Stimulated activated CD8-positive, alpha-beta memory T cell treated with anti-CD3 and anti-CD28 coated beads, Interleukin-4, amount 100 ng/mL, for 1 hour (primary cell): ENCODE data around the gene GPD2.

ENCODE experiments used
- DNase-seq, 2 donors: peaks; one replicate each; pipeline ENCODE4 v3.0.0-alpha.2; 2020; ENCODE audit warnings: low read depth in 2 of 2, low spot score in 1 of 2

Gene GPD2

DNA sequence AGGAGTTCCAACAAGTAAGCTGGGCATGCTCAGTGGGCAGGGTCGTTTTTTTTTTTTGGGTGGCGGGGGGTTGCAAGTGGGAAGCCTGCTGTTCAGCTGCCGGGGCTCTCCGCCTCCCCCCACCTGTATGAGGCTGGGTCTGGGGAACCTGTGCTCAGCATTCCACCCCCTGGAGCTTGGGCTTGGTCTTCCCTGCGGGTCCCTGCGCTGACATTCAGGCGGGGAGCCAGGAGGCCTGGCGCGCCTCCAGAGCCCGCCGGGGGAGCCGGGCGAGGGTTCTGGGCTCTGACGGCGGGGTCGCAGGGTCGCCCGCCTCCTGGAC is 822 bp upstream of the GPD2 start:
- DNase-seq = no peak

DNA sequence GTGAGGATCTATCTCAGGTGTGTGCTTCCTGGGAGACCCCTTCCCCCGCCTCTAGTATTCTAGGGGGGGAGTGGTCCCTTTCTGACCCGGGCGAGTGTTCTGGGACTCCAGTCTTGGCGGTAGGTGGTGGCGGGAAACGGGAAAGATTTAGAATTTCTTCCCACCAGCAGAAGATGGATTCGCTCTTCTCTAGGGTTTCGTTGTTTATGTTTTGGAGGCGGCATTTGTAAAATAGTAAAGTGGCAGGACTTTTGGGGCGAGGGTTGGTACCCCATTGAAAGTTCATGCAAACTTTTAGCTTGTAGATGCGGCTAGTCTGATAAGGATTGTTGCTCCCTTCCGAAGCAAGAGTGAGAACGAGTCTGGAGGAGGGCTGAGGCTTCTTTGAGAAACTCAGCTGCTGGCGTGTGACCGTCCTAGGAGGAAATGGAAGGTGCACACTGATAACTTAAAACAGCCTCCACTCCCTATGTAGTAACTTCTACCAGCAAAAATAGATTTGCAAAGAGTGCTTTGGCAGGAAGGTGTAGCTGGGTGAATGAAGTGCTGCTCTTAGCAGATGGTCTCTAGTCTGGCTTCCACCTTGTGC is 412 bp downstream of the GPD2 start:
- no peak for DNase-seq

DNA sequence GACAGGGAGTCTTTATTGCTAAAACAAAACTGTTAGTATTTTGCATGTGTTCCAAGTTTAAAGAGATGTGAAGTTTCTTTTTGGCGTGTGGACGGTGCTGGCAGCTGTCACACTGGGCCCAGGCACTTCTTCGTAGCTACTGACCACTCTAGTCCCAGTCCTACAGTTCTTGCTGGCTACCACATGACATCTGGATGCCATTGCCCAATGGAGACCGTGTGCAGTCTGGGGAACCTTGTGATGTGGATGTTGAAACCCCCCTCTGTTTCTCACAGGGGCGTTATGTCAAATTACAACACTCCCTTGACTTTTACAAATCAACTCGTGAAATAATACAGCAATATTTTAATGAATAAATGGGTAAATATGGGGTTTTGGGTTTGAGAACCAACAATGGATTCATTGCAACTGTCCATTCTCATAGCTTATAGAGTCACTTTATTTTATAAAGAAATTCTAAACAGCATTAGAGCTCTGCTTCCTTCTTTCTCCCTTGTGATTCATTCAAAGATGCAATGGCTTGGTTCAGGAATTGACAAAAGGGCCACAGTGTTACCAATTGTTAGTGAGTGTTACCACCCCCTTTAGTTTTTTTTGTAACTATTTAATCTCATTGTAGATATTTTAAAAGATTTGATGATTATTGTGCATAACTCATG is 1.2 kb downstream of the GPD2 start:
- no peak for DNase-seq

GRCh38 chr2:156437931-156438410 is 1.8 kb downstream of the GPD2 start:
- DNase-seq = no peak

GRCh38 chr2:156443089-156443488 is 6.9 kb downstream of the GPD2 start:
- DNase-seq = no peak

DNA sequence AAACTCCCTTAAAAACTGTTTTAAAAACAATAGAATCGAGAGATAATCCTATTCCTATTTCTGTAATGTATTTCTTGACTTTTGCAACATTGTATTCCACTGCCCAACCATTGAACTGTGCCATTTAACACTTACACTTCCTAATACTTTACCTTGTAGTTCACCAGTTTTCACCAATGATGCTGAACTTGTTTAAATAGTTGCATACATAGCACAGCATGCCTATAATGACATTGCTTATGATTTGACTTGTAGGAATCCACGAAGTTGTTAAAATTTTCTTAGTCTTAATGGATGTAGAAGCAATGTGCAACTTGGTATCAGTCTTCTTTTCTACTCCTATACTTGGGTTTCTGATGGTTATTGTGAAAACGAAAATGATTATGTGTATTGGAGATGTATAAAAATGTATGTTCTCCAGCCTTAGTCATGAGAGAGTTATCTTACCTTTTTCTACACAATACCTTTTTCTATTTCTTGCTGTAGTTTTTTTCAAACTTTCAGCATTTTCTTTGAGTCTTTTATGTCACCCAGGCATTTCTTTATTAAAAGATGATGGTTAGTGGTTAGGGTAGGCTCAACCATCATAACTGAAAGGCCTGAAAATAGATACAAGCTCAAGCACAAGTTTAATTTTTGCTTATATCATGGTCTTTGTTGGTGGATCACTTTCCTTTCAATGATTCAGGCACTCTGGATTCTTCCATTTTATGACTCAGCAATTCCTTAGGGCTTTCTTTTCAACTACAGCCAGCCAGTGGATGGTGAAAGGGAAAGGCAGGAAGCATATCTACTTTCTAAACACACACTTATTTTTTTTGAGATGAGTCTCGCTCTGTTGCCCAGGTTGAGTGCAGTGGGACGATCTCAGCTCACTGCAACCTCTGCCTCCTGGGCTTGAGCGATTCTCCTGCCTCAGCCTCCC is 9.4 kb downstream of the GPD2 start:
- no peak for DNase-seq

DNA sequence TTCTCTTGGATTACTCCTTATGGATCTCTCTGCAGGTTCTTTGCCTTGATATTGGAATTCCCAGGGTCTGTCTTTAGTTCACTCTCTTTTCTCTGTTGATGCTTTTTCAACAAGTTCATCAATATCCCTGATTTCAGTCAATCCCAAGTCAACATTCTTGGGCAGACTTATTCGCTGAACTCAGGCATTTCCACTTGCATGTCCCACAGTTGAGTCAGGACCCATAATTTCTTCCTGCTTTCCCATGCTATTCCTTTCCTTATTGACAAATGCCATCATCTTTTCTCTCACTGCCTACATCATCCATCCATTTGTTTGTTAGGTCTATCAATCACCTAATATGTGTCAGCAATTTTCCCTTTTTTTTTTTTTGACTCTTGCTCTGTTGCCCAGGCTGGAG is 11.6 kb downstream of the GPD2 start:
- DNase-seq = no peak

- no peak for DNase-seq
Measured at GRCh38 chr2:156448766-156449165, 12.6 kb downstream of the GPD2 start.

DNA sequence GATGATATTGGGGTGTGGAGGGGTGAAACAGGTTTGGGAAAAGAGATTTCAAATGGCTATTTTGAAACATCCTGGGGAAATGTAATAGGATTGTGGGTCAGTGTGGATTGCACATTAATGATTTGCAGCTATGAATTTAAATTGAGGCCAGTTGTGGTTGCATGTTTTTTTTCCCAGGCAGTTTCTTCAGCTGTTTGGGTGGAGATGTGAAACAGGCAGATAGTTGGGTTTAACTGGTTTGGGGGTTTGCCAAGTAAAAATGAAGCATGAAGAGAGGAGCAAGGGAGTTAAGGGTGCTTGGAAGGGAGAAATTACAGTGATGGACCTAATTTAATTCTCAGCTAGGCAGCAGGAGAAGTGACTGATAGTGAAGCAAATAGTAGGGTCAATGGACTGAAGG is 16.8 kb downstream of the GPD2 start:
- no peak for DNase-seq

GRCh38 chr2:156455361-156455975 is 19.3 kb downstream of the GPD2 start:
- DNase-seq = no peak

- DNase-seq = no peak
Measured at GRCh38 chr2:156456616-156457015, 20.4 kb downstream of the GPD2 start.

DNA sequence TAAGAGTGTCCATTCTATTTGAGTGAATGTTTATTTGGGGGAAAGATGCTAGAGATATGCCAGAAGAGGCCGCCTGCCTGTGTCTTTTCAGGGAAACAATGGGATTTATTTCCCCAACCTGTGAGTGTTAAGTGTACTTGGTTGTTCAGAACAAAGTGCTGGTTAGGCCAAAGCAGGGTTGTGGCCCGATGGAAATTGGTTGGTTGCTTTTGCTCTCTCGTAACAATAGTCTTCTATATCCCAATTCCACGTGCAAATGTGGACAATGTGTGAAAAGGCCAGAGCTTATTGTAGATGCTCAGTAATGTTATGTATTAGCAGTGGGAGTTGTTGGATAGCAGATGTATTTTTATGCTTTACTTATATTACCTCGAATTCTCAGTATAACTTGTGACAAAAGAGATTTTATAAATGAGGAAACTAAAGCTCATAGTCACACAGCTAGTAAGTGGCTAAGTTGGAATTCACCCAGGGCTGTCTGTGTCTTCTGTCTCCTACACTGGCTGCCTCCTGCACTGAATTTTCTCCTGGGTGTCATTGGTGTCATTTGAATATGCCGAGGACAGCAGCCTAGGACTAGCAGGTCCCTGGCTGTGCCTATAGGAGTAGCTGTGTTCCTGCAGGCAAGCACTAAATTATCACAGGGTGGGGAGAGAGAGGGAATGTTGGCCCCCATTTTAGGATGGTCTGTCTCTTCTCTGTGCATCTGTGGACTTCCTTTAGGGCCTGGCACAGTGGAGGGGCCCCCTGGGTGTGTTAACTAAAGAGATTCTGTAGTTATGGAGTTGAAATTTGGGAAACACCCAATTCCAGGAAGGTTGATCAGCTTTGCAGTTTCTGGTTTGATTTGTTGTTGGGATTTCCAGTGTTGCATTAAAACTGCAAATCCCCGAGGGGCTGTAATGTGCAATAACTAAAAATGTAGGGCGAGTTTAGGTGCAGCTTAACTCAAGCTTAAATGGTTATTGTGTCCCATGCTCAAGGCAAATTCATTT is 21.6 kb downstream of the GPD2 start:
- DNase-seq = no peak

- DNase-seq = no peak
Measured at GRCh38 chr2:156459720-156460119, 23.5 kb downstream of the GPD2 start.

DNA sequence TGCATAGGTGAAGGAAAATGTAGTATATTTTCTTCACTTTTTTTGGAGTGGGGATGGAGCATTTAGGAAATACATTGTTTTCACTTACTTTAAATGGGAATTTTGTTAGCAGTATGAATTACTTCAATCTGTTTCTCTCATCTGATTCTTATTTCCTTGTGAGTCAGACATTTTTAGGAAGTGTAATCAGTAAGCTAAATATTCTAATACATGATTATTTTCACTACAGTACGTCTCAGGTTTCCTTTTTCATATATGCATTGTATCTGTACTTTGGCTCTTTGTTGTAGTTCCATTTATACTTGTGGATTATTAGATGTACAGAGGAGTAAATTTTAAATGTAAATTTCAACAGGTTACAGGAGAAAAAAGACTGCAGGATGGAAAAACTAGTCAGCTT is 27.9 kb downstream of the GPD2 start:
- DNase-seq = no peak

DNA sequence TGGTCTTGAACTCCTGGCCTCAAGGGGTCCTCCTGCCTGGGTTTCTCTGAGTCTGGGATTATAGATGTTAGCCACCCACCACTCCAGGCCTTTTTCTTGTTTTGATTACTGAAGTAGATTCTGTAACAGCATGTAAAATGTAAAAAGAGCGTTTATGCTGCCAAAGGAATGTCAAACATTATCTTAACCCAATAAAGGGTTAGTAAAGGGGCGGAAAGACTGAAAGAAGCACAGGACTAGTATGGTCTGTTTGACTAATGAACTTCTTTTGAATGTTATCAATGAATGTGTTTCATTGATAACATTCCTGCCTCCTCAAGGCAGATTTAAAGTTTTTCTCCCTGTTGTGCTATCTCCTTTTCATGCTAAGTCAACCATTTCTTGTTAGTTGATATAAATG is 29.4 kb downstream of the GPD2 start:
- no peak for DNase-seq

GRCh38 chr2:156466739-156467405 is 30.7 kb downstream of the GPD2 start:
- no peak for DNase-seq

DNA sequence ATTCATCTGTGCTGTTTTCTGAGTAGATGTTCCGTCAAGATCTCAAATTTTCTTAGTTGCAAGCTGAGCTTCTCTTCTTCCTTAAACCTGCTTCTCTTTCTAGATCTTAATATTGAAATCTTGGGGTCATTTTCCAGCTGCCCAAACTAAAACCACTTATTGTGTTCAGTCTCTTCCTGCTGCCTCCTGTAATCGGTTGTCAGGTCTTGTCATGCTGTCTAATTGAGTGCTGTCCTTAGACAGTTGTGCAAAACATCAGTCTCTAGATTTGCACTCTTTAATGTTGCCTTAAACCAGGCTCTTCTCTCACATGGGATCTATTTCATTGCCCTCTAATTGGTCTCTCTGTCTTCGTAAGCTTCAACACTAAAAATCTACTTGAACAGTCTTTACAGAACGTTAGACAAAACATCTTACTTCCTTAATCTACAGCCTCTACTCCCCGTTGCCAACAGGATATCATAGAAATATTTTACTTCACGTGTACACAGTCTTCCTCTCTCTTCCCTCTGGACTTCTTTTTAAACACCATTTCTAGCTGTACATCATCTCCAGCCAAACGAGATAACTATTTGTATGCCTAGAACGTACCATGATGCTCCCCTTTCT is 34.9 kb downstream of the GPD2 start:
- DNase-seq = no peak

DNA sequence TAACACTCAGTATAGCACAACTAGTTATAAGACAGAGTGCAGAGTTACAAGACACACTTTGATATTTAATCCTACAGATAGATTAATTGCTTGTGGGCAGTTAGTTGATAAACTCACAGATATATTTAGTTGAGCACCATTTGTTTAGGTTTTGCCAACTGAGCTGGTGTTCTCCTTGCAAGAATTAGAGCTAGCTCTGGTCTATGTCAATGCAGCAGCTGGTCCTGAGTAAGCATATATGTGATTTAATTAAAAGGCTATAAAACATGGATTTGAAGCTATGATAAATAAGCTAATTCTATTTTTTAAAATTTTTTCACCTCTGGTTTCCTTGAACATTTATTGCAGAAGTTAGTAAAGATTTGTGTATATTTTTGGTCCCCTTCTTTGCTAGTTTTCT is 35.6 kb downstream of the GPD2 start:
- no peak for DNase-seq

DNA sequence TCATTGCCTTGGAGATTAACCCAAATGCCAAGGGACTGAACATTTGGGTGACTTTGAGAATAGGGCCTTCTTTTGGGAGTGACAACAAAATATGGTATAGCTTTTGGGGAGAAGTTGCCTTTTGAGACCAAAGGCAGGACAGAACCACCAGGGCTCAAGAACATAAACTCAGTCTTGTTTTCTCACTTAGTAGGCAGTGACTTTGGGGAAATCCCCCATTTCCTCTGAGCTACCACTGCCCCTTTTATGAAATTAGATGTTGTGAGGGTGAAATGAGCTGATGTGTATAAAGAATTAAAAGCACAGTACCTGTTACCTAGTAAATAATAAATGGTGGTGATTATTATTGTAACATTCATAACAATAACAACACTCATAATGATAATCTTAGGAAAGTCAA is 36.5 kb downstream of the GPD2 start:
- DNase-seq = no peak

DNA sequence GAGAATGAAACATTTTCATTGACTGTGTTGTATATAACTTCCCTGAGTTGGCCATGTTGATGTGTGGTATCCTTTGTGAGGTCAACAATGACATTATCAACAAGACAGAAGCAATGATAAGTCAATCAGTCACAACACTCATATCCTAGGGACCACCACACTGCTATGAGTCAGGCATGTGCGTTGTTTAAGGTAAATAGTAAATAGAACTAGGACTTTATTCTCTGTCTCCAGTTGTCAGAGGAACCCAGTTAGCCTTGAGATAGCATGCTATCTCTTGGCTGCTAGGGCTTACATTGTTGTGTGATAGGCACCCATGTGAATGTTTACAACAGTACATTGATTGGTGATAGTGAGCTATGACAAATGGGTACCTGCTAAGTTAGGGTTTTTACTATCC is 37.3 kb downstream of the GPD2 start:
- no peak for DNase-seq
